Measurements from ENCODE around the gene GIPC2.

The GIPC2 gene

DNA sequence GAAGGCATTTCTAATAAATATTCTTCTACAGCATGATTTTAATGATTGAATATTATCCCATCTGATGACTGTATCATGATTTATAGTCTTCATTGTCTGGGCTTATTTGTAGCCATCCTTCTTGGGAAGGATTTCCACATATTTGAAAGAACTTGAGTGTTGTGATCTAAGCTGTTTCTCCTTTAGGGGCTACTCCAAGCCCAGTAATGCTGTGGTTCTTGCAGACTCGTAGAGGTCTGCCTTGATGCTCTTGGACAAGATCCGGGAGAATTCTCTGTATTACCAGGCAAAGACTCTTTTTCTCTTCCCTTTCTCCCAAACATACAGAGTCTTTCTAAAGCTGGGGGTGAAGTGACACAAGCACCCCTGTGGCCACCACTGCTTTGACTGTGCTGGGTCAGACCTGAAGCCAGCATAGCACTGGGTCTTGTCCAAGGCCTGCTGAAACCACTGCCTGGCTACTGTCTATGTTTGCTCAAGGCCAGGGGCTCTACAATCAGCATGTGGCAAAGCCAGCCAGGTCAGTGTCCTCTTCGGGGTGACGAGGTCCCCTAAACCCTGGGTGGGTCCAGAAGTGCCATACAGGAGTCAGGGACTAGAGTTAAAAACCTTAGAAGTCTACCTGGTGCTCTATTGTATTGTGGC is 107.4 kb downstream of the GIPC2 start:
- no peak for DNase-seq

DNA sequence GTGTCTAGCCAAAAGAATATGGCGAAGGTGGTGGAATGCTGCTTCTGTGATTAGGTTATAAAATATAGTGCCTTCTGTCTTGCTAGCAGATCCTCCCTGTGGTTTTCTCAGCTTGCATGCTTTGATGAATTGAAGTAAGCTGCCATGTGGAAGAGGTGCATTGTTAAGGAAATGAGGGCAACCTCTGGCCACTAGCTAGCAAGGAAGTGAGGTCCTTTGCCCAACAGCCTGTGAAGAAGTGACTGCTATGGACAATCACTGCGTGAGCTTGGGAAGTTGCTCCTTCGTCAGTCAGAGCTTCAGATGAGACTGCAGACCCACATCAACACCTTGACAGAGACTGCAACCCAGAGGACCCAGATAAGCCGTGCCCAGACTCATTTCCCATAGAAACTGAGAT is 109.4 kb downstream of the GIPC2 start:
- DNase-seq, result no peak

DNA sequence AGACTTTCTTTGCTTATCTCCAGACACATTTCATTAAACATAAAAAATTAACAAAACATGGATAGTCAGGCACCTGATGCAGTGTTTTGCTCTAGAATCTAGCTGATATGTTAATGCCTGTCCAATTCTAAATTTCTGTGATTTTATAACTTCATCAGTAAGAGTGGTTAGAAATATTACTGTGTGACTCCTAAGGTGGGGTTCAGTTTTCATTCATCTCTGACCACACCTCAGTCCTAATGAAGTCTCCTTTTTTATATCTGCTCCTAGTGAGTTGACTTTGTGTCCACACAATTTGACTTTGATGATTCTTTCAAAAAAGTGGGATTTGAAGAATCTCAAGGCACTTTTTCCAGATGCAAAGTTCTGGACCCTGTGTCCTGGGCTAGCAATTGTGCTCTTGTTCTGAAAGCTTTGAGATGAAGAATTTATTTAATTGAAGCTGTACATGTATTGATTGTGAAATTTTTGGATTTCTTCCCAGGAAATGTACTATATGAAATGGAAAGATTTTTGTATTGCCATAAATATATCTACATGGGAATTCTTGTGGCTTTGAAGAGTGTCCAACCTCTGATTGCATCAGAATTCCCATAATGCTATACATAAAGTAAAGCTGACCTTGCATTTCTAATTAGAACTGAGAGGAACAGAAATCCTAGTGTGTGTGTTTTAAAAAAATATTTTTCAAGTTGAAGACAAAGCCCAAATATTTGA is 111.2 kb downstream of the GIPC2 start:
- no peak for DNase-seq

DNA sequence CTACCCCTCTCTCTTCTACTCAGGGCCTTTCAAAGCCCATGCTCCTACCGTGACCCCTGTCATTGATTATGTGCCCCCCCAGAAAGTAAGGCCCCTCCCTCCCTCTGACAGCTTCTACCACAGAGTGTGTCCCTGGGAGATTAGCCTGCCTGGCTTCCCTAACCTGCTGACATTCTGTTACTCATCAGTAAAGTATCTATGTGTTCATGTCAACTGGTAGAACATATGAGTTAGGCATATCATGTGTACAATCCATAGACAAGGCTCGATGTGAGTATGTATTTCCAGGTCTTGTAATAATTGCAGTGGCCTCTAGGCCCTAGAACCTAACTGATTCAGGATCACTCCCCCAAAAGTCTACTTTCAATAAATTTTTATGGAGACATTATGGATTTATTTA is 120.0 kb downstream of the GIPC2 start:
- no peak for DNase-seq

DNA sequence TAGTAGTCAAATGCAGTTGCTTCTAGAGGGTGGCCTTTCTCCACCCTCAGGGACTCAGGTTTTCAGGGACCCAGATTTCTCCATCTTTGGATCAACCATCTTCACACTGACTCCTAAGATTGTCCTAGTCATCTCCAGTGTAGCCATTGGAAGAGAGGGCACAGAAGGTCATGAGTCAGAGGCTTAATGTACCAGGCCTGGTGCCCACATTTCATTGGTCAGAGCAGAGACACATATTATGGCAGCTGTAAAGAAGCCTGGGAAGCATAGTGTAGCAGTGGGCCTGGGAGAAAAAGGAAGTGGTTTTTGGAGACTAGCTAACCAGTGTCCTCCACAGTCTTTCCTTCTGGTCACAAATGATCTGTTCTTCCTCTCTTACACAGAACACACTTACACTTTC is 122.5 kb downstream of the GIPC2 start:
- DNase-seq, result no peak

DNA sequence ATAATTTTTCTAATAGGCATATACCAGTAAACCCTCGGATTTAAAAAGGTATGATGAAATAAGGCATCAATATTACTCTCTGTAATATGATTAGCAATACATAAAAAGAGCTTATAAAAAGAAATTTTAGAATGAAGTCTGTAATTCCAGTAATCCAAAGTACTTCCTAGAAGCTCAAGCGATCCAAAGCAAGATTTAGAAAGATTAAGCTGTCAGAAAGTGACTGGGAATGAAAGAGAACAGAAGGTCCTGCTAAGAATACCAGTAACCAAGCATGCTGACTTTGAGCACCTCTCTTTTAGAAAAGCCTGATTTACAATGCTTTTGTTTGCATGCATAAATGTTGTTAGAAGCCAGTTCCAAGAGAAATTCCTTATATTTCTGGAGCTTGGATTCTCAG is 125.1 kb downstream of the GIPC2 start:
- DNase-seq, result no peak

DNA sequence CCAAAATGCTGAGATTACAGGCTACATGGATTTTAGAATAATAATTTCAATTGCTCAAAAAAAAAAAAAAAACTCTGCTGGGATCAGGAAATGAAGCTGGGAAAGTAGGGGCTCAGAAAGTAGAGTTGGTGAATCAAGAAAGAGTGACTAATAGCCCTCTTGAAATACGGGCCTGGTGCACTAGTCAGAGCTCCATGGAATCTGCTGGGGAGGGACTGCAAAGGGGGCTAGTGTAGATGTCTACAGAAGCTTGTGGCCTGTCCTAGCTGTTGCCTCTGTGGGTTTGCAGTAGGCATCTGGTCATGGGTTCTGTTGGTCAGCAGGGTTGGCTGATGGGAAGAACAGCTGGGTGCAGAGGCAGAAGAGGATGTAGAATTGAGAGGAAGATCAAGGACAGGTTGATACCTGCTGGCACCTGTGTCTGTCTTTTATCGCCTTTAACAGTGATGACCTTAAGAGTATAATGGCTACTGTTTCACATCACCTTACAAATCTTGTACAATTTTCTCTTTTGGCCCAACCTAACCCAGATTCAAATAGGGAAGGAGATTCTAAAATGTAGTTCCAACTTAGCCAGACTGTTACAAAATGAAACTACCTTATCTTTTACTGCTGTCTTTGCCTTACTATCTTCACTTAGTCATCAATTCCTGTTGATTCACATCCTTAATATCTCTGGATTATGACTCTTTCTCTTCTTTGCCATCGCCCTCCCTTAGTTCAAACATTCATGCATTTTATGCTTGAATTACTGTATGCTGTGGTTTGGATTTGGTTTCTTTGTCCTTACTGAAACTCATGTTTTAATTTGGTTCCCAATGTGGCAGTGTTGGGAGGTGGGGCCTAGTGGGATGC is 126.2 kb downstream of the GIPC2 start:
- no peak for DNase-seq

DNA sequence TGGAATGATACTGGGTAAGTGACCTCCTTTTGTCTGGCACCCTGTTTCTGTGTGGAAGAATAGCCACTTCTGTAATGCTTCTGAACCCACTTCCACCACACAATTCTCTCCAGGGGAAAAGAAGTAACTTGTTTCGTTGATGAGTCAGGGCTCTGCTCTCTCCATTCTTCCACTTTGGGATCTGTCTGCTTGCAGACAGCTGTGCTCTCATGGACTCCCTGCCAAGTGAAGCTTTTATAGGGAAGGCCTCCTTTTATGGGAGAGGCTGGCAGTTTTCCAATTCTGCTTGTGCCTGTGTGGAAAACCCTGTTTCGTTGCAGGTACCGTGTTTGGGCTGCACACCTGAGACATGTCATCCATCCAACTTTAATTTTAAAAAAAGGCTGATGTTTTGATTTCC is 130.7 kb downstream of the GIPC2 start:
- peak; percentile 69 for DNase-seq

DNA sequence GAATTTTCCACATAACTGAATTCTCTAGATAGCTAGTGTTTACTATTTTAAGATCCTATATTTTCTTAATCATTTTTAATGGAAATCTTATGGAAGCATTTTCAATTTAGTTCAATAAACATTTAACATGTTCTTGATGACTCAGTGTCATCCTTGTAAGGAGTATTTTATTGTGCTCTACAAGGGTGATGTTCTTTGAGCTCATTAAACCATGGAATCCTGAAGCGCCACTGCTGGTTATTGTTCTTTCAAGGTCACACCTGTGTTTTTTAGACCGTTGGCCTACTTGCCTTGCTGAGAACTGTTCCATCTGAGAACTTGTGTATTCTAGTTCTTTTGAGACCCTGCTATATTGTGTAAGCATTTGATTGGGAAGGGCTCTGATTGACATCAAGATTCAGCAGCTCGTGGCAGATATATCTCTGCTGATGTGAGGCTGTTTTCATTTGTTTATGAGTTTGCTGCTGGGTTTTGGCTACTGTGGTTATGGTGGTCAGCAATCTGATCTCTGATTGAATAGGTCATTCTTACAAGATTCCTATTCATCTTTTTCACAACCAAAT is 132.0 kb downstream of the GIPC2 start:
- no peak for DNase-seq

DNA sequence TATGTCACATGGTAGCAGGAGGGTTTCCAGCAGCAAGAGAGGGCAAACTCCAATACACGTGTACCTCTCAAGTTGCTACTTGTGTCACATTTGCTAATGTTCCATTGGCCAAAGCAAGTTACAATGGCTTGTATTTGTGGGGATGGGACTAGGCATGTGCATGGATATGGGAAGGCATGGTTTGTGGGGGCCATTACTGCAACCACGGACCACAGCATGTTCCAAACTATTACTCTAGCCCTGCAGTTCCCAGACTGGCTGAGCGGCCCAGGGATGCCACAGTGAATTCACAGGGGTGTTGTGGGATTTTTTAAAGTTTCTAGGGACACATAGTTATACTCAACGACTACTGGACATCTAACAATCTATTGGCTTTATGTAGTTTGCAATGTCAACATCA is 133.1 kb downstream of the GIPC2 start:
- no peak for DNase-seq

DNA sequence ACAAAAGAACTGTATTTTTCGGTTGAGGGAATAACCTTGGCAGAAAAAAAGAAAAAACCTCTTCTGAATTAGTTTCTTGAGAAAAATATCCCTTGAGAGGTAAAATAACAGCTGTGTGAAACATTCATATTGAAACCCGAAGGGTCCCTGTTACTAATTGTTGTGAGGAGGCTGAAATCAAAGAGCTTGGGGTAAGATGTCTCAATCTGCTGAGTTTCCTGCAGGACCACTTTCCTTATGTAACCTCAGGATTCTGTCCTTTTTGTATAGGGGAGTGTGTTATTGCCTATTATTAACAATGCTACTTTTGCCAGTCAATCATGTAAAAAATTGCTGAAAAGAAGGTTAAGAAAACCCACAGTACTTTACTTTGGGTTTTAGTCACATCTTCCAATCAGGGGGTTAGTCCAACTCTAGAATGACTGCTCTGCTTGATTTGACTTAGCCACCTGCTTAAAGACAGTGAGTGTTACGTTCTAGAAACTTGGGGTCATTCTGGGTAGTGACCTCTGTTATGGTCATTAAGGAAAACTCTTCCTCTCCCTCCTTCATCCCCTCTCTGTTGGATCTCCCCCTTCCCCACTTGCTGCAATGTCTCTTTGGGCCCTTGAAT is 138.8 kb downstream of the GIPC2 start:
- no peak for DNase-seq

All from NCI-H2171 treated with DMSO at 0.1 percent for 48 hours (cell line).